Measurements from ENCODE around the gene NFKBIA.
"Not testable (repeated sequence)": the region's sequence is repeated elsewhere in the genome, so short reads cannot be mapped to it uniquely, and the experiment has no call there.

GRCh38 chr14:35373208-35373607 is 31.3 kb downstream of the NFKBIA start:
- not testable (repeated sequence) for TF ChIP-seq CTCF (IDR thresholded peaks at IDR 0.05; ENCODE audit: low read depth, low read length, poor library complexity, severe bottlenecking); EZH2phosphoT487 (IDR thresholded peaks at IDR 0.05; ENCODE audit: borderline replicate concordance, low read length)
